Measurements from ENCODE around the gene KCNIP4. TPM values are rescaled to one million over a fixed set of nuclear protein-coding genes. Genes with fewer than 3 reads are reported as not detected.

Gene KCNIP4
- total and polyA plus RNA-seq, 11 donors: 0.19 TPM; not detected in 10

- intact Hi-C loops (cut with DNase I): loop anchor here in 1 of 10 donors (1.0 kb wide), 1 partner anchor 23 kb away; no protein-coding TSS in a partner anchor
- 85 to 89% (median 88%) methylated on average over 4 of the region's 4 CpGs for WGBS, 4 donors
- no peak for TF ChIP-seq POLR2A (IDR thresholded peaks at IDR 0.05)
- no peak for TF ChIP-seq CTCF (IDR thresholded peaks at IDR 0.05)
- H3K4me3 ChIP-seq: no peak overlapping the region
- H3K4me1 ChIP-seq: no peaks in the 10 kb centered on the region
- H3K9me3 ChIP-seq: no peaks in the 10 kb centered on the region
- H3K27ac ChIP-seq: no peak overlapping the region
- no peak for ATAC-seq
- no peak for DNase-seq
- peaks cover 0 to 6% (median 0%) of the 10 kb centered on the region in 9 donors for H3K27me3 ChIP-seq
- no peaks in the 10 kb centered on the region for H3K36me3 ChIP-seq
These were observed 209.8 kb downstream of the KCNIP4 start for GRCh38 chr4:21738821-21739220.

- intact Hi-C loops (cut with DNase I): no loop called here
- Histone ChIP-seq H3K27me3 (peaks cover 0 to 7% (median 0%) of the 10 kb centered on the region in 9 donors), H3K9me3 (no peaks in the 10 kb centered on the region), H3K4me3 (no peak overlapping the region), H3K36me3 (no peaks in the 10 kb centered on the region), H3K4me1 (no peaks in the 10 kb centered on the region), H3K27ac (no peak overlapping the region)
- DNase-seq: no peak
- WGBS, 4 donors: 40 to 66% (median 53%) methylated on average over 2 of the region's 2 CpGs
- no peak for TF ChIP-seq POLR2A (IDR thresholded peaks at IDR 0.05)
- no peak for ATAC-seq
These were observed 212.7 kb downstream of the KCNIP4 start for GRCh38 chr4:21735866-21736265.

GRCh38 chr4:21733894-21734630, 214.5 kb downstream of the KCNIP4 start:
- DNase-seq: no peak
- Histone ChIP-seq H3K4me3 (no peak overlapping the region), H3K4me1 (no peaks in the 10 kb centered on the region), H3K27me3 (peaks cover 0 to 7% (median 0%) of the 10 kb centered on the region in 9 donors), H3K36me3 (no peaks in the 10 kb centered on the region), H3K9me3 (no peaks in the 10 kb centered on the region), H3K27ac (no peak overlapping the region)
- intact Hi-C loops (cut with DNase I): no loop called here
- no peak for ATAC-seq
- TF ChIP-seq POLR2A (IDR thresholded peaks at IDR 0.05) (no peak), CTCF (IDR thresholded peaks at IDR 0.05) (no peak)
- 19 to 29% (median 25%) methylated on average over 3 of the region's 3 CpGs for WGBS, 4 donors

GRCh38 chr4:21728304-21728703, 220.3 kb downstream of the KCNIP4 start:
- Histone ChIP-seq H3K36me3 (no peaks in the 10 kb centered on the region), H3K27me3 (no peaks in the 10 kb centered on the region), H3K4me3 (no peak overlapping the region), H3K27ac (no peak overlapping the region), H3K4me1 (no peaks in the 10 kb centered on the region), H3K9me3 (no peaks in the 10 kb centered on the region)
- TF ChIP-seq POLR2A (IDR thresholded peaks at IDR 0.05) (no peak), CTCF (IDR thresholded peaks at IDR 0.05) (no peak)
- ATAC-seq (no peak), DNase-seq (no peak)
- intact Hi-C loops (cut with DNase I): no loop called here
- WGBS, 4 donors: 63 to 88% (median 77%) methylated on average over 2 of the region's 2 CpGs

Data from heart left ventricle (tissue), 16 donors.